VCaP (cell line): ENCODE results near the gene LDLRAD3.

Experiments used
- H3K27ac ChIP-seq: fragments of 450-650 bp; 2 replicates; pipeline ENCODE4 v1.5.1; 2017
- CTCF ChIP-seq: fragments of 450-650 bp; conservative IDR thresholded peaks from 2 replicates; pipeline ENCODE4 v1.5.1; 2017; ENCODE audit warnings: mild to moderate bottlenecking, moderate library complexity

Gene LDLRAD3

GRCh38 chr11:36238881-36239280, 295.0 kb downstream of the LDLRAD3 start:
- TF ChIP-seq CTCF = no peak

GRCh38 chr11:36239636-36240035, 295.8 kb downstream of the LDLRAD3 start:
- TF ChIP-seq CTCF = no peak
- no peak overlapping the region for H3K27ac ChIP-seq

More at GRCh38 chr11:36238881-36239280, 295.0 kb downstream of the LDLRAD3 start:
- H3K27ac ChIP-seq = no peak overlapping the region

- TF ChIP-seq CTCF = no peak
These were observed 296.3 kb downstream of the LDLRAD3 start for GRCh38 chr11:36240173-36240572.

GRCh38 chr11:36240801-36241200, 296.9 kb downstream of the LDLRAD3 start:
- TF ChIP-seq CTCF = no peak
- no peak overlapping the region for H3K27ac ChIP-seq

More at GRCh38 chr11:36240173-36240572, 296.3 kb downstream of the LDLRAD3 start:
- no peak overlapping the region for H3K27ac ChIP-seq

GRCh38 chr11:36241497-36241896, 297.6 kb downstream of the LDLRAD3 start:
- TF ChIP-seq CTCF = no peak
- H3K27ac ChIP-seq = no peak overlapping the region

GRCh38 chr11:36243641-36244040, 299.8 kb downstream of the LDLRAD3 start:
- no peak overlapping the region for H3K27ac ChIP-seq
- TF ChIP-seq CTCF = no peak

GRCh38 chr11:36247493-36247892, 303.6 kb downstream of the LDLRAD3 start:
- no peak for TF ChIP-seq CTCF
- H3K27ac ChIP-seq = no peak overlapping the region
